Measurements from ENCODE around the gene FABP1.

- TF ChIP-seq CTCF (IDR thresholded peaks at IDR 0.05 in 8 of 11, conservative IDR thresholded peaks at IDR 0.05 in 3 of 11) (no peak), POLR2A (IDR thresholded peaks at IDR 0.05) (no peak)
These were observed 1.7 kb downstream of the FABP1 start for GRCh38 chr2:88125924-88126771.

Measured in spleen (tissue), 7 donors.